Sigmoid colon (tissue), 7 donors: ENCODE measurements around the gene TLDC2. TPM values are rescaled to one million over a fixed set of nuclear protein-coding genes. Genes with fewer than 3 reads are reported as not detected.
"Not testable (repeated sequence)": the region's sequence is repeated elsewhere in the genome, so short reads cannot be mapped to it uniquely, and the experiment has no call there.

Experiments used
- DNase-seq: peaks from one replicate; pipeline ENCODE4 v3.0.0-alpha.2; 2019
- H3K27ac ChIP-seq, 4 donors: fragments of 200-600 bp; sonication (generic); one replicate each; pipeline ENCODE4 v1.5.1; 2016 to 2019; ENCODE audit warnings: mild to moderate bottlenecking in 1 of 4
- H3K27me3 ChIP-seq, 3 donors: fragments of 200-600 bp; sonication (generic); one replicate each; pipeline ENCODE4 v1.5.1; 2019; ENCODE audit warnings: mild to moderate bottlenecking in 1 of 3
- H3K36me3 ChIP-seq, 4 donors: fragments of 200-600 bp; sonication (generic); one replicate each; pipeline ENCODE4 v1.5.1; 2016 to 2019
- H3K4me1 ChIP-seq, 4 donors: fragments of 200-600 bp; sonication (generic); one replicate each; pipeline ENCODE4 v1.5.1; 2017 to 2019
- H3K4me3 ChIP-seq, 4 donors: fragments of 200-600 bp; sonication (generic); one replicate each; pipeline ENCODE4 v1.5.1; 2017 to 2019; ENCODE audit warnings: mild to moderate bottlenecking in 2 of 4, moderate library complexity in 1 of 4
- H3K9me3 ChIP-seq, 4 donors: fragments of 200-600 bp in 3 of 4; sonication (generic) in 3 of 4; one replicate each; pipeline versions ENCODE4 v1.5.1 to v1.6.1; 2013 to 2019
- CTCF ChIP-seq, 4 experiments: fragments of 450-650 bp in 3 of 4; fragments of 200-600 bp in 1 of 4; IDR thresholded peaks; one replicate each; pipeline ENCODE4 v1.5.1; 2016 to 2019; ENCODE audit warnings: antibody characterized with exemption in 4 of 4, mild to moderate bottlenecking in 3 of 4, moderate library complexity in 2 of 4
- EP300 ChIP-seq, 4 donors: sonication (generic); formaldehyde crosslinking; IDR thresholded peaks; one replicate each; pipeline ENCODE4 v1.6.1; 2017; ENCODE audit warnings: antibody characterized with exemption in 4 of 4
- POLR2A ChIP-seq, 2 donors: fragments of 450-650 bp; IDR thresholded peaks; one replicate each; pipeline ENCODE4 v1.6.1; 2016; ENCODE audit warnings: antibody characterized with exemption in 2 of 2, mild to moderate bottlenecking in 2 of 2, moderate library complexity in 2 of 2
- POLR2AphosphoS5 ChIP-seq, 4 donors: sonication (generic); formaldehyde crosslinking; IDR thresholded peaks; one replicate each; pipeline ENCODE4 v1.6.1; 2017; ENCODE audit warnings: antibody characterized with exemption in 4 of 4
- WGBS, 2 donors: extraction: QIAGEN DNeasy Blood & Tissue Kit; methylation state at CpG; one replicate each; pipeline ENCODE4 v1.1.7; 2013; 5-methylcytosine and 5-hydroxymethylcytosine counted together
- intact Hi-C: fragments of 100-400 bp; cut with DNase I; formaldehyde crosslinking; loops from one replicate; pipeline ENCODE4 v1.15.1; 2023
- polyA plus RNA-seq, 3 donors: library from polyadenylated mRNA; stranded (reverse); fragments of 200-250 nt; gene quantifications; one replicate each; pipeline ENCODE4 v1.2.3, GENCODE V29; 2013
- total RNA-seq, 4 donors: library from RNA; depleted of rRNA; stranded (reverse); fragments of >200 nt; gene quantifications; one replicate each; pipeline ENCODE4 v1.1.0, GENCODE V29; 2016
- donor health status: healthy with polysubstance abuse.
- donor health status: Bipolar disorder and iron deficiency.
- donor health status: healthy.

Gene TLDC2
- total and polyA plus RNA-seq, 7 donors, result 0.36 to 25.8 (median 19.4) TPM; not detected in 3

- Histone ChIP-seq H3K4me3 (no peak overlapping the region), H3K9me3 (no peaks in the 10 kb centered on the region), H3K4me1 (no peaks in the 10 kb centered on the region), H3K36me3 (peaks cover 0 to 70% (median 23%) of the 10 kb centered on the region in 4 donors), H3K27ac (no peak overlapping the region), H3K27me3 (no peaks in the 10 kb centered on the region)
- DNase-seq, result no peak
- TF ChIP-seq EP300 (IDR thresholded peaks at IDR 0.05) (no peak), POLR2AphosphoS5 (IDR thresholded peaks at IDR 0.05) (no peak), POLR2A (IDR thresholded peaks at IDR 0.05) (no peak), CTCF (IDR thresholded peaks at IDR 0.05) (no peak)
- intact Hi-C loops, result no loop called here
- 91 to 94% methylated on average over 1 of the region's 1 CpG for WGBS, 2 donors
These were observed 51.8 kb downstream of the TLDC2 start for GRCh38 chr20:36927704-36928103.

GRCh38 chr20:36929290-36929689 is 53.4 kb downstream of the TLDC2 start:
- 87% methylated on average over 6 of the region's 6 CpGs for WGBS, 2 donors
- intact Hi-C loops, result no loop called here
- no peaks in the 10 kb centered on the region for H3K9me3 ChIP-seq
- TF ChIP-seq CTCF (IDR thresholded peaks at IDR 0.05) (no peak), POLR2A (IDR thresholded peaks at IDR 0.05) (no peak), EP300 (IDR thresholded peaks at IDR 0.05) (no peak), POLR2AphosphoS5 (IDR thresholded peaks at IDR 0.05) (no peak)
- no peaks in the 10 kb centered on the region for H3K27me3 ChIP-seq
- H3K4me3 ChIP-seq, result no peak overlapping the region
- peaks cover 0 to 79% (median 26%) of the 10 kb centered on the region in 4 donors for H3K36me3 ChIP-seq
- H3K27ac ChIP-seq, result peak overlapping the region in 1 of 4 donors; percentile 5
- DNase-seq, result no peak
- H3K4me1 ChIP-seq, result no peaks in the 10 kb centered on the region

- no peaks in the 10 kb centered on the region for H3K9me3 ChIP-seq
- H3K27me3 ChIP-seq, result no peaks in the 10 kb centered on the region
- peaks cover 0 to 83% (median 26%) of the 10 kb centered on the region in 4 donors for H3K36me3 ChIP-seq
- intact Hi-C loops, result no loop called here
- TF ChIP-seq EP300 (IDR thresholded peaks at IDR 0.05) (no peak), CTCF (IDR thresholded peaks at IDR 0.05) (no peak), POLR2AphosphoS5 (IDR thresholded peaks at IDR 0.05) (no peak), POLR2A (IDR thresholded peaks at IDR 0.05) (no peak)
- 98 to 99% methylated on average over 6 of the region's 6 CpGs for WGBS, 2 donors
- peak overlapping the region in 1 of 4 donors; percentile 5 for H3K27ac ChIP-seq
- no peaks in the 10 kb centered on the region for H3K4me1 ChIP-seq
- DNase-seq, result no peak
- no peak overlapping the region for H3K4me3 ChIP-seq
These were observed 53.8 kb downstream of the TLDC2 start for GRCh38 chr20:36929691-36930090.

GRCh38 chr20:36932067-36932466 is 56.1 kb downstream of the TLDC2 start:
- H3K27ac ChIP-seq, result peak overlapping the region in 1 of 4 donors; percentile 6
- intact Hi-C loops, DNase-seq, H3K27me3 ChIP-seq, H3K4me1 ChIP-seq, H3K4me3 ChIP-seq, H3K9me3 ChIP-seq: not testable (repeated sequence)
- H3K36me3 ChIP-seq, result peaks cover 0 to 93% (median 32%) of the 10 kb centered on the region in 4 donors
- 85 to 87% methylated on average over 12 of the region's 12 CpGs for WGBS, 2 donors

GRCh38 chr20:36932476-36933426 is 56.8 kb downstream of the TLDC2 start:
- Histone ChIP-seq H3K4me3 (no peak overlapping the region), H3K27me3 (no peaks in the 10 kb centered on the region), H3K4me1 (peaks cover 0 to 7% (median 6%) of the 10 kb centered on the region in 4 donors), H3K36me3 (peaks cover 0 to 86% (median 28%) of the 10 kb centered on the region in 4 donors), H3K9me3 (no peaks in the 10 kb centered on the region), H3K27ac (no peak overlapping the region)
- DNase-seq, result no peak
- 74% methylated on average over 11 of the region's 11 CpGs for WGBS, 2 donors
- intact Hi-C loops, result no loop called here
- TF ChIP-seq POLR2A (IDR thresholded peaks at IDR 0.05) (no peak), CTCF (IDR thresholded peaks at IDR 0.05) (no peak), EP300 (IDR thresholded peaks at IDR 0.05) (no peak), POLR2AphosphoS5 (IDR thresholded peaks at IDR 0.05) (no peak)

- DNase-seq, H3K27ac ChIP-seq, H3K4me3 ChIP-seq, intact Hi-C loops, H3K9me3 ChIP-seq, H3K27me3 ChIP-seq, H3K4me1 ChIP-seq: not testable (repeated sequence)
- WGBS, 2 donors, result 96% methylated on average over 16 of the region's 16 CpGs
- peaks cover 0 to 78% (median 20%) of the 10 kb centered on the region in 4 donors for H3K36me3 ChIP-seq
These were observed 57.6 kb downstream of the TLDC2 start for GRCh38 chr20:36933571-36933970.
